GM21515 (cell line): ENCODE measurements around the gene SNRNP48.
A peak's percentile ranks its signal among the peaks of the same experiment; 100 is the strongest.

Experiments used
- ATAC-seq: cut with Tn5 transposase; IDR thresholded peaks from one replicate; pipeline ENCODE4 v1.9.1; 2021; ENCODE audit not compliant: unreplicated experiment

Gene SNRNP48

GRCh38 chr6:7640607-7641577 is 50.9 kb downstream of the SNRNP48 start:
- no peak for ATAC-seq

DNA sequence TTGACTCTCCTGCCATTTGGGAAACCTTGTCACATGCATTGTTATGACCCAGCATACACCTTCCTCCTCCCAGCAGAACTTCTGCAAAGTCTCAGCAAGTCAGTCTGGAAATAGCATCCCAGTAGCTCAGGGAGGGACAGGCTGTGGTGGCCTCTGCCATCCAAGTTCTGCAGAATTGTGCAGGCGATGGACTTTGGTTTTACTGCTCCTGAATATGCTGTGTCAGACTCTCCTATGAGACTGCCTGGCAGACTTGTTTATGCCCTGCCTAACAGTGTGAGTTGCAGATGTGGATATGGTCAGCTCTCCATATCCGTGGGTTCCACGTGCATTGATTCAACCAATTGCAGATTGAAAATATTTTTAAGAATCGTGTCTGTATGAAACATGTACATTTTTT is 52.8 kb downstream of the SNRNP48 start:
- ATAC-seq, result no peak

GRCh38 chr6:7644417-7644816 is 54.4 kb downstream of the SNRNP48 start:
- no peak for ATAC-seq

DNA sequence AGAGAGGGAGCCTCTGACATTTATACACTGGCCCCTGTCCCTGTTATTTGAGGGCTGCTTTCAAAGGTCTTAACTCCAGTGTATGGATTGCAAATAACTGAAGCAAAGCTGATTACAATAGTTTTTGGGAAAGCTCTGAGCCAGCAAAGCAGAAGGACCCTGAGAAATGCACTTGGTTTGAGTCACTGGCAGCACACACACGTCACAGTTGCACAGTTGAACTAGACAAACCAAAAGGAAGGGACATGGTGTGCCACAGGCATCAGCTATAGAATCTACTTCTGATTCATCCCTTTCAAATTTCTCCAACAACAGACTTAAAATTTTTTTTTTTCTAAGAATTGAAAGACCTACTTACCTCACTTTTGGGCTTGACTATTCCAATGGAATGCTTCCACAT is 56.4 kb downstream of the SNRNP48 start:
- ATAC-seq, result no peak

GRCh38 chr6:7647504-7647903 is 57.5 kb downstream of the SNRNP48 start:
- peak; percentile 66 for ATAC-seq

DNA sequence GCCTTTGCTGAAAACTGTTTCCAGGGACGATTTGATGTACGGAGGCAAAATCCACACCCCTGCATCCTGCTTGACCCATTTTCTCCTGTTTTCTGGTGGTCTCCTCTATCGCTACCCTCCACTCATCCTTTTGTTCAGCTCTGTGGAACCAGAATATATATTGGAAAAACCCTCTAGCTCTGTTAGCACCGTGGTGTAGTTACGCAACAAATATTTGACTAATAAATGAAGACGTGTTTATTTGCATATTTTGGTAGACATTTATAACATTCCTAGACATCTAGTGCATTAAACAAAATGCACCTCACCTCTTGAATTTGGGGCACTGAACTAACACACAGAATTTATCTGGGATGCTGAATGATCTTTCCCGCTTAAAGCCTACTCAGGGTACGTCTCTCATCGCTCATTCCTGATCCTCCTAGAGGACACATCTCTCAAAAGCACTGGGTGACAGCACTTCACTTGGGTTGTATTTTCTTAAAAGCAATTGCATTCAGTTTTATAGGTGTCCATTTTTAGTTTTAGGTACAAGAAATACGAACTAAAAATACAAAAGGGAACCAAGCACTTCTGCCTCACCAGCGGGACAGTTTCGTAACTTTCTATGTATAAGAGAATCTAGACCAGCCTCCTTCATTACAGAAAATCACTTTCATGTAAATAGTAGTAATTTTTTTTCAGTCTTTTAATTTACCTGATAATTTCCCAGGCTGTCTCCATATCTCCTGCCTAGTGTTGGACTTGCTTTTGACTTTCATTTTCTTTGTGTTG is 59.2 kb downstream of the SNRNP48 start:
- ATAC-seq, result no peak

GRCh38 chr6:7650878-7651277 is 60.9 kb downstream of the SNRNP48 start:
- no peak for ATAC-seq

GRCh38 chr6:7652957-7653356 is 63.0 kb downstream of the SNRNP48 start:
- no peak for ATAC-seq

- no peak for ATAC-seq
Observed at GRCh38 chr6:7656355-7656754, 66.4 kb downstream of the SNRNP48 start.

GRCh38 chr6:7658543-7658942 is 68.5 kb downstream of the SNRNP48 start:
- no peak for ATAC-seq

GRCh38 chr6:7661364-7661763 is 71.4 kb downstream of the SNRNP48 start:
- ATAC-seq, result no peak
